Measurements from ENCODE around the gene PANX1.

The PANX1 gene

DNA sequence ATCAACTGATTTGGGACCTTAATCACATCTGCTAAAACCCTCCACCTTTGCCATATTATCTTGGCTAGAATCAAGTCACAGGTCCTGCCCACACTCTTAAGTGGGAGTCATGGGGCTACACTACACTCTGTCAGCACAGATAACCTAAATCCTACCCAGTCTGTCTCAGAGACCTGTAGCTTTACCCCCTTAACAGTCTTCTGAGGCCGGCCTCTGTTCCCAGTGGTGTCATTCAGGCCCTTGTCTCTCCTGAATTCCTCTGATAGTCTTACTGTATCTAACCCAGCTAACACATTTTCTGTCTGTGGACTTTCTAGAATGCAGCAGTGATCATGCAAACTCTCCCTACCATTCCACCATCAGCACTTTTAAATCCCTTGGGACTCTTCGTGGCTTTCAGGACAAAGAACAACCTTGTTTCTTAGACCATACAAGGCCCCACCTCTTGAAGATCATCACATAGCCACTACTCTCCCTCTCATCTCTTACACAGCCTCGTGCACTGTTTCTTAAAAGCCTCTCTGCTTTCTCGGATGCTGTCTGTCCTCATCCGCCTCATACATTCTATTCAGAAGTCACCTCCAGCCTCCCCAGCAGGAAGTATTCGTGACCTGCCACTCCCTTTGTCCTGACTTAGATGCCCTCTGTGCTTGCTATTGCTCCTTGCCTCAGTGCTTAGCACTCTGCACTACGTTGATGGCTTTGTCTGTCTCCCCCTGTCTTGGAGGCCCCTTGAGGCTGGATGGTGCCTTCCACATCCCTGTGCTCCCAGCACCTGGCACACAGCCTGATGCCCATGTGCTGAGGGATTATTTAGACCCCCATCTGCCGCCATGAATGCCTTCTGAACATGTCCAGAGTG, 57.9 kb downstream of the PANX1 start:
- no peak for DNase-seq

DNA sequence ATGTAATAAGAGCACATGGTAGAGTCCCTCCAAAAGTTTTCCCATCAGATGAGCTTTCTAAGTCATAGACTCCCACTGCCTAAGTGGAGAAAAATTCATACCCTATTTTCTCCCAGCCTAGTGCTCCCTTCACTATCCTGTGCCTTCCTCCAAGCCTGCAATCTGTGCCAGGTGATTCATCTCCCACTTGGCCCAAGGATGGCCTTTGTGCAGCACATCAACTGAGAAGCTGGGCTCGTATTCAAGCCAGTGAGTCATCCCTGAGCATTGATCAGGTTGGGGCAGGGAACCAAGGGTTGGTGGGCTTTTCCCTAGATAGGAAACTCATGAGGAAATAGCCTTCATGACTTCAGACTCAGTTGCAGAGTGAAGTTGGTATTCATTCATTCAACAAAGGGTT, 64.6 kb downstream of the PANX1 start:
- DNase-seq: no peak

DNA sequence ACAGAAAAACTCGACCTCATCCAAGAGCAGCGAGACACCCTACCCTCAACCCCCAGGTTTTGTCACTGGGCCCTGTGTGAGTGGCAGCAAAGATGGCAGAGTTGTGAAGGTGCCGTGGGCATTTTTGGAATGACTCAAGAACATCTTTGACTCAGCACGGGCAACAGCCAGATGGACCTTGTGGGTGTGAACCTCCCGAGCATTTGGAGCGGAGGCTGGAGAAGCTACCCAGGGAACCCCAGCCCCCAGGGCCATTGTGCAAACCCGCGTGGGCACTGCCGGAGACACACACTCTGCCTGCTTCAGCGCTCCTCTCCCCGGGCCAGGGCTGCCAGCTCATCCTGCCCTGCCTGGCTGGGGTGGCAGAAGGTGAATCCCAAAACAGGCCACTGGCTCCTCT, 66.1 kb downstream of the PANX1 start:
- no peak for DNase-seq

DNA sequence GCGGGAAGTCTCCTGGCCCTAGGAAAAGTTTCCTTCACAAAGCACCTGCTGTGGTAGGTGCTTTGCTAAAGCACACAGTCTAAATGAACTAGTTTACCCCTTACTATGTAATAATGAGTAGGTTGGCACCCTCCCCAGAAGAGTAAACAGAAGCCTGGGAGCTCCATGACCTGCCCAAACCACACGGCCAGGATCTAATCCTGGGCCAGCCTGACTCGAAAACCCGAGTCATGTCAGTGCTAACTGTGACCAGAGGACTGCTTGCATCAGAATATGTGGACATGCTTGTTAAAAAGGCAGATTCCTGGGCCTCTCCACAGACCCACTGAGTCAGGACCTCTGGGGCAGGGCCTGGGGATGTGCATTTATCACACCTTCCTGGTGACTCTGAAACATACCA, 67.7 kb downstream of the PANX1 start:
- no peak for DNase-seq

DNA sequence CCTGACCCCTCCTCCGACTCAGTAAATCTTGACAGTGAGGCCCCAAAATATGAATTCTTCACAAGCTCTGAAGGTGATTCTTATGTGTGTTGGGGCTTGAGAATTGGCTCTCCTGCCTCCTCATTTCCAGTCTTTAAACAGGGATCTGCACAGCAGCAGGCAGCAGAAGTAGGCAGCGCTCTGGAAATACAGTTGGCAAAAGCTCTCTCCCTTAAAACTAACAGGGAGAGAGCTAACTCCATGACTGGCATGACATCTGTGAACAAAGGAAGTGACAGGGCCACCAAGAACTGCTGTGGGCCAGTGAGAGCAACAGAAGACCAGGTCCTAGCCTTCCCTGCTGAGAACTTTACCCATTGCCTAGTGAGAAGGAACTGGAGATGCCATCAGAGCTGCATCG, 70.1 kb downstream of the PANX1 start:
- no peak for DNase-seq

DNA sequence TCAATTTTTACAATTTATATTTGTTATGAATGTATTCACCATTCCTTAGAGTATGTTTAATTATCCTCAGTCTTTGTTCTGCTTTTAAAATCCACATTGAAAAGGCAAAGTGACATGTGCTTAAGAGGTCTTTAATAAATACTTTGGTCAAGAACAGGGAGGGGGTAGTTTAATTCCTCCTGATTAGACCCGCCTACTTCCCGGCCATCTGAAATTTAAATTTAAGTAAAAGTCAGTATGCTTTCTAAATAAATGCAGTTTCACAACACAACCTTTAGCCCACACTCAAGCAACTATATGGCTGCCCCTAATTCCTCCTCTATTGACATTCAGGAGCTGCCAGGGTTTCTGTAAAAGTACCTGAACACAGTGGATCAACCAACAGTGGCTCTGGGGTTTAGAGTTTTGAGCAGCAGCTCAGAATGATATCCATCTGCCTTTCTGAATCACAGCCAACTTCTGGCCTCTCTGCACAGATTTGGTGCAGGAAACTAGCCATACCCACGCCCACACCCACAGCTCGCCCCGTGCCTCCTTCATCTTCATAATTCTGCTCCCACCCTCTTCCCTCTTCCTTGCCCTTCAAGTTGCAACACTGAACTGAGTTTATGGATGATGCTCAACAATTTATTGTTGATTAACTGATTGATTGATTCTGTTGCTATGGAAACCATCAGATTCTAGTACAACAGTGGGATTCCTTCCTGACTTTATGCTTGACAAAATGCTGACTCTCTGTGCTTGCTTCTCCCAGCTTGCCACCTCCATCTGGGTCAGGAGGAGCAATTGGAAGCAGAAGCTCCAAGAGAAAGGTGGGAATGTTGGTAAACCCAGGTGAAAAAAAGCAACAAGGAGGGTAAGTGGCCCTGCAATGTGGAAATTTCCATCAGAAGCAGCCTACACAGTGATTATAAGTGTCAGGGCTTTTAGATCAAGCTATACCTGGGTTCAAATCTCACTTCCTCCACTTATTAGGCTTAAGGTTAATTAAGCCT, 70.8 kb downstream of the PANX1 start:
- DNase-seq: no peak

DNA sequence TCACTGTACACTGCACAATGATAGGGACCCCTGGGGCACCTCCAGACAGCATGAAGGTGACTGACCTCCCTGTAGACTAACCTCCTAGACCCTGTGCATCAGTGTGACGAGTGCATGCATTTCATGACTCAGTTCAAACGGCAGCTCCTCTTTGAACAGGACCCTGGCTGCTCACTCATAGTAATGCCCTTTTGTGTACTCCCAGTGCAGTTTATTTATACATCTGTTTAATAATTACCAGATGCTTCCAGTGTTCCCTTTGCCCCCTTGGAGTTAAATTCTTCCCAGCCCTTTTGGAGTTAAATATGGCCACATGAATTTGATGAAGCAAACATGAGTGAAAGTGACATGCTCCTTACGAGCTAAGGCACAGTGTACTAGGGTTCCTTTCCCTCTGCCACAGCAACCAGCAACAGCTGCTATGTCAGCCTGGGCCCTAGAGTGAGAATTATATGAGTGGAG, 72.4 kb downstream of the PANX1 start:
- no peak for DNase-seq

DNA sequence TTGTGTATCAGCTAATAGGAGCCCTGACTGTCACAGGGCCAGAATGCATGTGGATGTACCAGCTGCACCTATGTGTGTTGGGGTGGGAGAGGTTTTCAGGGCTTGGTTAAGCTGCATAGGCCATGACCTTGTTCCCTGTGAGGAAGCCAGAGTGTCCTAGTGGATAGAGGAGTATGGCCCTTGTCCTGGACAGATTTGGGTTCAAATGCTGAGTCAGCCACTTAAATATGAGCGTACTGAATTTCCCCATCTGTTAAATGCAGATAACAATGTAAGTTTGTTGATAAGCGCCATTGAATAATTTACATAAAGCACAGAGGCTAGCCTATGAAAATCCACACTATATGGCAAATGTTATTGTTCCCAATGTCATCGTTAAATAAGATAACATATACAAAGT, 74.4 kb downstream of the PANX1 start:
- no peak for DNase-seq

DNA sequence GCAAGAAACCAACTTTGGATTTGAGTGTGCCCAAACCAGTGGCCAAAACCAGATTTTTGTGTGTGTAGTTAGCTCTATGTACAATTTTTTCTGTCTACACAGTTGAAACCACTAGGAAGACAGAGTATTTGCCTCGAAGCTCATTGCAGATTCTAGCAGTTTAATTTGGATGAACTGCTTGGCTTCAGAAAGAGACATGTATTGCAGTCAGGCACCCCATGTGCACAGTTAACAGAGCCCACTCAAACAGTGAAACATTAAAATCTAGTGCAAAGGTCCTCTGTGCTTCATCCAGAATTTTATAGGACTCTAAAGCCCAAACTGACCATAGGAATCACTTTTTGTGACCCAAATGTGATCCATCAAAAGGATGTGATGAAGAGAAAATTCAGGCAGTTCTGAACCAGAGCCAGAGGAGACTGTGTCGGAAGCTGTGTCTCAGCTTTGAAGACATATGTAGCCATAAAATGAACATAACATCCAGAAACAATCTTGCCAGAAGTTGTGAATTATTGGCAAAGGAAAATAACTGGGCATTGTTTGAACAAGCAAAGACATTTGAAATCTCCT, 82.7 kb downstream of the PANX1 start:
- no peak for DNase-seq

DNA sequence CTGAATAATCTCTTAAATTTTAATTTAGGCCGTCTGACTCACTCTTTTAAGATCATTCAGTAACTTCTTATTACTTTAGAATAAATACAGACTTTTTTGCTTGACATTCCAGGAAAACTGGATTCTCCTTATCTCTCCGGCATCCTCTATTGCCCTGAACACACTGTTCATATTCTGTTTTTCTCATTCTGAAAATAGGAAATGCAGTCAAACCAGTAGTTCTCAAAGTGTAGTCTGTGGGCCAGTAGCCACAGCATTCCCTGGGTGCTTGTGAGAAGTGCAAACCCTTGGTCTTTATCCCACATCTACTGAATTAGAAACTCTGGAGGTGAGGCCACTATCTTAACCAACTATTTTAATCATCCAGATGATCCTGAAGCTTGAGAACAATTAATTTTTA, 84.3 kb downstream of the PANX1 start:
- DNase-seq: no peak

DNA sequence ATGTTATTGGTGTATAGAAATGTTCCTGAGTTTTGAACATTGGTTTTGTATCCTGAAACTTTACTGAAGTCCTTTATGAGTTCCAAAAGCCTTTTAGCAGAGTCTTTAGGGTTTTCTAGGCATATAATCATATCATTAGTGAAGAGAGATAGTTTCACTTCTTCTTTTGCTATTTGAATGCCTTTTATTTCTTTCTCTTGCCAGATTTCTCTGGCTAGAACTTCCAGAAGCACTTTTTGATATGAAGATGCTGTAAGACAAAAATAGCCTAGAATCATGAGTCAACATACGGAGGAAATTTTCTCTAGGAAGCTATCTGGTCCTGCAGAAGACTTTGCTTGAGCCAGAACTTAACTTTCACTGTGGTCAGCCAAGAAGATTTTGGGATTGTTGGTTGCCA, 89.1 kb downstream of the PANX1 start:
- DNase-seq: no peak

DNA sequence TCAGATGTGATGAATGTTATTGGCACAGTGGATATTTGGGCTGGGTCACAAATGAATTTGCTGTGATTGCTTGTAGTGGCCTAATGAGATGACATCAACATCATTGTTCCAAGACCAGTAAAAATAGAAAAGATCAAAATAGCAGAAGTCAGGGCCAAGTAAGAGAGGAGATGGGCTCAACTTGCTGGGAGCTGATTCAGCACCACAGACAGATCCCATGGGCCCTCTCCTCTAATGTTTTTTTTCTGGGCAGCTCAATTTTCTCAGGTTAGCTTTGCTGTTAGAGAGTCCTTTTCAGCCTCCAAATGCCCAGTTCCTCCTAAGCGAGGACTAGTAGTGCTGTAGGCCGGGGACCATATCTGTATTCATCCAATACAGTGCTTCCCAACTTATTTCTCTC, 89.7 kb downstream of the PANX1 start:
- no peak for DNase-seq

DNA sequence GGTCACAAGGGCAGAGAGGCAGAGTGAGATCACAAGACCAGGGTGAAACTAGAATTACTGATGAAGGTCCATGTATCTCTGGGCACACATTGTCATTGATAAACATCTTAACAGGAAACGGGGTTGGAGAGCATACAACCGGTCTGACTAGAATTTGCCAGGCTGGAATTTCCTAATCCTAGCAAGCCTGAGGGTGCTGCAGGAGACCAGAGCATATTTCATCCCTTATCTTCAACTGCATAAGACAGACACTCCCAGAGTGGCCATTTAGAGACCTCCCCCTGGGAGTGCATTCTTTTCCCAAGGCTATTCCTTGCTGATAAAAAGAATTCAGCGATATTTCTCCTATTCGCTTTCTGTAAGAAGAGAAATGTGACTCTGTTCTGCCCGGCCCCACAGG, 91.1 kb downstream of the PANX1 start:
- DNase-seq: no peak

DNA sequence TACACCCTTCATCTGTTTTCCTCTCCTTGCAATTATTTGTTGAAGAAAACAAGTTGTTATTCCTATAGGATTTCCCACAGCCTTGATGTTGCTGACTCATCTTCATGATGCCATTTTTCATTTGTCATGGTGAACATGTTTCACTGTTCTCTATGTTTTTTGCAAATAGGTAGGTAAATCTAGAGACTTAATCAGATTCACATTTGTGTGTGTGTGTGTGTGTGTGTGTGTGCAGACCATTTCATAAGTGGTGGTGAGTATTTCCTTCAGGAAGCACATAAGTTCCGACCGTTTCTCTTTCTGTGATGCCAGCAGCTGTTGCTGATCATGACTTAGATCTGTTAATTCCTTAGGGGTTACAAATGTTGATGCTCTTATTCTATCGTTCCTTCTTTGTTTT, 95.4 kb downstream of the PANX1 start:
- no peak for DNase-seq

Measured in cortex of kidney (tissue), 1 donor.